H1 (cell line): ENCODE data around the gene SRSF9. TPM values are rescaled to one million over a fixed set of nuclear protein-coding genes. Genes with fewer than 3 reads are reported as not detected.

ENCODE experiments used
- CTCF ChIA-PET: fragments of 300-600 bp; sonication (Branson Sonifier 250); formaldehyde crosslinking; loops from one replicate; lab custom pipeline; 2021; ENCODE audit not compliant: partially characterized antibody; lab: Charles Lee
- POLR2A ChIA-PET: fragments of 300-600 bp; sonication (Branson Sonifier 250); formaldehyde crosslinking; loops from one replicate; lab custom pipeline; 2021; ENCODE audit warnings: inconsistent platforms; ENCODE audit not compliant: partially characterized antibody; lab: Charles Lee
- DNase-seq, 2 experiments: peaks; one replicate each; pipeline versions ENCODE4 v3.0.0 to v3.0.0-alpha.2; 2010 to 2022; ENCODE audit warnings: low spot score in 2 of 2, low read depth in 1 of 2, mixed read lengths in 1 of 2
- FAIRE-seq: peaks from 2 replicates; lab custom pipeline; 2011; peaks lifted over from hg19 to GRCh38; lab: Jason Lieb, UNC
- H2AFZ ChIP-seq: 2 replicates; pipeline ENCODE4 v1.8.1; 2012; ENCODE audit warnings: low read length, inconsistent platforms
- H2AK5ac ChIP-seq: 2 replicates; pipeline ENCODE4 v1.6.1; 2013; ENCODE audit warnings: low read depth, low read length
- H2BK120ac ChIP-seq: replicated peaks from 2 replicates; pipeline ENCODE3; 2013; ENCODE audit warnings: low read depth, low read length, inconsistent platforms
- H2BK12ac ChIP-seq: 2 replicates; pipeline ENCODE4 v1.6.1; 2013; ENCODE audit warnings: low read depth, low read length
- H2BK15ac ChIP-seq: 2 replicates; pipeline ENCODE4 v1.6.1; 2013; ENCODE audit warnings: low read length
- H2BK20ac ChIP-seq: 2 replicates; pipeline ENCODE4 v1.6.1; 2013; ENCODE audit warnings: low read length
- H2BK5ac ChIP-seq: 2 replicates; pipeline ENCODE4 v1.6.1; 2013; ENCODE audit warnings: low read depth, low read length
- H3K14ac ChIP-seq: 2 replicates; pipeline ENCODE4 v1.6.1; 2013; ENCODE audit warnings: inconsistent platforms; ENCODE audit not compliant: insufficient read length
- H3K18ac ChIP-seq: 2 replicates; pipeline ENCODE4 v1.6.1; 2013; ENCODE audit warnings: low read length; ENCODE audit errors: extremely low read depth
- H3K23ac ChIP-seq: 2 replicates; pipeline ENCODE4 v1.6.1; 2013; ENCODE audit warnings: inconsistent platforms; ENCODE audit not compliant: insufficient read length
- H3K23me2 ChIP-seq: 2 replicates; pipeline ENCODE4 v1.6.1; 2013; ENCODE audit warnings: low read depth, low read length
- H3K27ac ChIP-seq: 2 replicates; pipeline ENCODE4 v1.6.1; 2011; ENCODE audit warnings: low read depth, low read length, inconsistent platforms
- H3K27me3 ChIP-seq, 4 experiments: replicated peaks in 1 of 4; 1 replicate in 1 of 4; 2 replicates in 3 of 4; pipeline versions ENCODE4 v1.6.1 to v1.8.1; 2011 to 2013; ENCODE audit warnings: low read length in 3 of 4, mild to moderate bottlenecking in 3 of 4, inconsistent platforms in 2 of 4, mixed read lengths in 2 of 4, moderate library complexity in 1 of 4; ENCODE audit not compliant: control insufficient read depth in 3 of 4, insufficient read depth in 3 of 4; ENCODE audit errors: extremely low read depth in 1 of 4
- H3K36me3 ChIP-seq, 4 experiments: 2 replicates each; pipeline versions ENCODE4 v1.6.1 to v1.8.1; 2011 to 2013; ENCODE audit warnings: mild to moderate bottlenecking in 4 of 4, low read length in 3 of 4, moderate library complexity in 2 of 4, control low read depth in 1 of 4, inconsistent platforms in 1 of 4; ENCODE audit not compliant: insufficient read depth in 4 of 4, control insufficient read depth in 2 of 4
- H3K4ac ChIP-seq: replicated peaks from 2 replicates; pipeline ENCODE3; 2013; ENCODE audit warnings: low read length, low read depth, mixed read lengths, inconsistent platforms; ENCODE audit not compliant: insufficient read length
- H3K4me1 ChIP-seq, 4 experiments: replicated peaks in 1 of 4; 1 replicate in 1 of 4; 2 replicates in 3 of 4; pipeline versions ENCODE4 v1.6.1 to v1.8.1; 2011 to 2013; ENCODE audit warnings: low read length in 3 of 4, inconsistent platforms in 2 of 4, mixed read lengths in 1 of 4; ENCODE audit not compliant: insufficient read depth in 4 of 4, control insufficient read depth in 3 of 4
- H3K4me2 ChIP-seq, 2 experiments: 2 replicates each; pipeline versions ENCODE4 v1.6.1 to v1.8.1; 2011 to 2013; ENCODE audit warnings: low read depth in 2 of 2, low read length in 2 of 2, control low read depth in 1 of 2, inconsistent platforms in 1 of 2, mild to moderate bottlenecking in 1 of 2; ENCODE audit not compliant: insufficient read depth in 1 of 2
- H3K4me3 ChIP-seq, 4 experiments: fragments of 200-600, 300-600 bp in 1 of 4; sonication (generic), shearing (Covaris generic), sonication (Bioruptor Twin) in 1 of 4; 2 replicates each; pipeline versions ENCODE4 v1.5.1 to v1.8.1; 2011 to 2016; ENCODE audit warnings: low read length in 4 of 4, low read depth in 3 of 4, control low read depth in 2 of 4, inconsistent platforms in 2 of 4, mild to moderate bottlenecking in 2 of 4, mixed read lengths in 1 of 4, moderate library complexity in 1 of 4; ENCODE audit not compliant: insufficient read depth in 2 of 4; ENCODE audit errors: extremely low read depth in 1 of 4
- H3K56ac ChIP-seq: replicated peaks from 2 replicates; pipeline ENCODE3; 2013; ENCODE audit warnings: low read depth, mild to moderate bottlenecking, mixed read lengths, low read length, inconsistent platforms; ENCODE audit not compliant: insufficient read length
- H3K79me1 ChIP-seq: 2 replicates; pipeline ENCODE4 v1.6.1; 2013; ENCODE audit warnings: low read depth, low read length, control low read depth
- H3K79me2 ChIP-seq, 2 experiments: 2 replicates each; pipeline versions ENCODE4 v1.6.1 to v1.8.1; 2012 to 2013; ENCODE audit warnings: low read length in 2 of 2, mild to moderate bottlenecking in 2 of 2, inconsistent platforms in 1 of 2; ENCODE audit not compliant: insufficient read depth in 2 of 2, control insufficient read depth in 1 of 2
- H3K9ac ChIP-seq, 4 experiments: replicated peaks in 1 of 4; 1 replicate in 1 of 4; 2 replicates in 3 of 4; pipeline versions ENCODE4 v1.6.1 to v1.8.1; 2011 to 2013; ENCODE audit warnings: low read depth in 3 of 4, low read length in 3 of 4, control low read depth in 2 of 4, mild to moderate bottlenecking in 2 of 4, moderate library complexity in 2 of 4, inconsistent platforms in 1 of 4; ENCODE audit errors: extremely low read depth in 1 of 4
- H3K9me3 ChIP-seq, 2 experiments: 2 replicates each; pipeline versions ENCODE4 v1.6.1 to v1.8.1; 2012 to 2013; ENCODE audit warnings: mild to moderate bottlenecking in 2 of 2, moderate library complexity in 2 of 2, control low read depth in 1 of 2, inconsistent platforms in 1 of 2, low read depth in 1 of 2, low read length in 1 of 2, mixed read lengths in 1 of 2; ENCODE audit not compliant: insufficient read depth in 2 of 2
- H4K20me1 ChIP-seq, 2 experiments: replicated peaks in 1 of 2; 2 replicates each; pipeline versions ENCODE3 to v1.8.1; 2011 to 2013; ENCODE audit warnings: inconsistent platforms in 2 of 2, low read length in 2 of 2, mild to moderate bottlenecking in 1 of 2; ENCODE audit not compliant: insufficient read depth in 2 of 2, control insufficient read depth in 1 of 2
- H4K5ac ChIP-seq: 2 replicates; pipeline ENCODE4 v1.6.1; 2013; ENCODE audit warnings: low read length, low read depth, mixed read lengths, inconsistent platforms; ENCODE audit not compliant: insufficient read length
- H4K8ac ChIP-seq: 2 replicates; pipeline ENCODE4 v1.8.0; 2013; ENCODE audit warnings: mild to moderate bottlenecking, moderate library complexity, low read length, inconsistent platforms; ENCODE audit not compliant: insufficient read depth; ENCODE audit errors: extremely low read depth
- H4K91ac ChIP-seq: replicated peaks from 2 replicates; pipeline ENCODE3; 2013; ENCODE audit warnings: low read length, mixed read lengths, inconsistent platforms; ENCODE audit not compliant: insufficient read length
- CBX5 ChIP-seq: fragments of 300-800, 300-1000 bp; sonication (generic); IDR thresholded peaks from 2 replicates; pipeline ENCODE4 v1.7.1; 2016; ENCODE audit warnings: antibody characterized with exemption, low read length, low read depth
- CEBPB ChIP-seq: IDR thresholded peaks from 2 replicates; pipeline ENCODE4 v1.6.1; 2012; ENCODE audit warnings: low read depth, low read length
- KDM4A ChIP-seq: IDR thresholded peaks from one replicate; pipeline ENCODE4 v1.7.1; 2012; ENCODE audit warnings: low read depth, mild to moderate bottlenecking, moderate library complexity, low read length, inconsistent platforms; ENCODE audit not compliant: severe bottlenecking
- POLR2AphosphoS5 ChIP-seq: IDR thresholded peaks from 2 replicates; pipeline ENCODE4 v1.6.1; 2011; ENCODE audit warnings: low read depth, low read length
- SP1 ChIP-seq: IDR thresholded peaks from 2 replicates; pipeline ENCODE4 v1.6.1; 2011; ENCODE audit warnings: low read depth, low read length
- WGBS, 2 experiments: shearing (Covaris generic) in 1 of 2; methylation state at CpG; one replicate each; pipeline versions ENCODE4 v1.1.6 to v1.1.7; 2013 to 2015; ENCODE audit warnings: low lambda C conversion rate in 2 of 2, mixed read lengths in 2 of 2, inconsistent platforms in 1 of 2, low coverage in 1 of 2, missing lambda C conversion rate in 1 of 2; ENCODE audit not compliant: insufficient replicate concordance in 2 of 2, insufficient coverage in 1 of 2, insufficient read length in 1 of 2; ENCODE audit errors: extremely low coverage in 1 of 2, missing lambda C conversion rate in 1 of 2; 5-methylcytosine and 5-hydroxymethylcytosine counted together
- polyA plus RNA-seq, 7 experiments: library from polyadenylated mRNA; depleted of rRNA in 3 of 7; stranded (reverse) in 5 of 7; unstranded in 2 of 7; fragments of >200 nt in 5 of 7; fragments of 200-250 nt in 2 of 7; gene quantifications; 1 replicate in 5 of 7; 2 replicates in 1 of 7; 4 replicates in 1 of 7; pipeline versions ENCODE4 v1.2.1 to v1.2.3, GENCODE V29; 2011 to 2013; ENCODE audit warnings: missing spikeins in 2 of 7, mixed read lengths in 2 of 7
- total RNA-seq: library from RNA; stranded (reverse); fragmentation: NEBNext Ultra II Directional; extraction: Animal tissue kit (Norgen Biotek cat#: 25700); gene quantifications from 2 replicates; pipeline ENCODE4 v1.2.1, GENCODE V29; 2021
- TF ChIP-seq, protein P1 (sequence below): IDR thresholded peaks from 2 replicates; pipeline ENCODE4 v1.6.1; 2012; ENCODE audit warnings: inconsistent platforms

The SRSF9 gene
- total and polyA plus RNA-seq, 2 of the 8 experiments (the other 6 are each of a cell fraction or from before 2014, with no cell fraction given) = 172 to 304 TPM

DNA sequence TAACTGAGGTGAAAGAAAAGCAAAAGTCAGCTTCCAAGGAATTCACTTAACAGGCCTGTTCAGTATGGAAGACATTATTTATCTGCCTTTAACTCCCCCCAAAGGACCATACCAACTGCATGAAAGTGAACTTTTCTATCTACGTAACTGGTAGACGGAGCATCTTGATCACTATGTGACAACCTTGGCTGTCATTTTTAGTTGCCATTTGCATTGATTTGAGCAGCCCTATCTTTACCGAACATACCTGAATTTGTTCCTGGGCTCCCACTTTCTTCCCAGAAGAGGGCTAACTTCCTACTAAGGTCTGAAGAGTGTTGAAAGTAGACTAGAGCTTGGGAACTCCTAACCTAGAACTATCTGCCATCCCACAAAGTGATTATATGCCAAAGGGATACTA is 9.4 kb downstream of the SRSF9 start:
- Histone ChIP-seq H3K4ac (no peak overlapping the region), H3K4me1 (no peaks in the 10 kb centered on the region; a peak in 1 of 7 replicates), H4K8ac (no peak overlapping the region), H4K5ac (no peak overlapping the region), H3K14ac (no peak overlapping the region), H3K9ac (no peak overlapping the region), H3K79me1 (peaks cover 3% of the 10 kb centered on the region), H2BK12ac (no peak overlapping the region), H3K4me3 (no peak overlapping the region), H2BK15ac (no peak overlapping the region), H2BK120ac (no peak overlapping the region), H3K18ac (no peak overlapping the region), H3K23me2 (no peaks in the 10 kb centered on the region), H4K20me1 (peaks cover 7 to 9% of the 10 kb centered on the region in 2 experiments), H3K9me3 (no peaks in the 10 kb centered on the region)
- no peak for FAIRE-seq
- TF ChIP-seq KDM4A (no peak), CEBPB (no peak), SP1 (no peak), CBX5 (no peak), POLR2AphosphoS5 (peak; percentile 44)
- TF ChIP-seq, protein P1, sequence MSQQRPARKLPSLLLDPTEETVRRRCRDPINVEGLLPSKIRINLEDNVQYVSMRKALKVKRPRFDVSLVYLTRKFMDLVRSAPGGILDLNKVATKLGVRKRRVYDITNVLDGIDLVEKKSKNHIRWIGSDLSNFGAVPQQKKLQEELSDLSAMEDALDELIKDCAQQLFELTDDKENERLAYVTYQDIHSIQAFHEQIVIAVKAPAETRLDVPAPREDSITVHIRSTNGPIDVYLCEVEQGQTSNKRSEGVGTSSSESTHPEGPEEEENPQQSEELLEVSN = no peak
- TF ChIP-seq, all 59 proteins: peak for 1
- Histone ChIP-seq H3K23ac (no peak overlapping the region), H3K56ac (no peak overlapping the region), H4K91ac (no peak overlapping the region), H2AK5ac (no peak overlapping the region), H2BK20ac (no peak overlapping the region), H2AFZ (no peak overlapping the region), H2BK5ac (no peak overlapping the region), H3K27ac (no peak overlapping the region), H3K4me2 (no peak overlapping the region), H3K79me2 (peaks cover 0 to 10% of the 10 kb centered on the region in 2 experiments; a peak in 2 of 4 replicates), H3K27me3 (no peaks in the 10 kb centered on the region), H3K36me3 (peaks cover 49 to 92% (median 75%) of the 10 kb centered on the region in 4 experiments)
- no peak for DNase-seq
- ChIA-PET CTCF (interaction anchor here (1.4 to 11.4 kb wide), 6 partner anchors 6 to 232 kb away, joined by 4 to 152 read pairs (median 7); partner anchors contain the start of genes COX6A1 and SRSF9), POLR2A (interaction anchor here (0.7 to 19.6 kb wide), 8 partner anchors 7 to 134 kb away, joined by 3 to 365 read pairs (median 4); partner anchors contain the start of genes COX6A1, DYNLL1, GATC and SRSF9)
- WGBS, 2 experiments = 91% methylated on average over 3 of the region's 3 CpGs; no CpG with 5 or more reads in 1 of the 2 experiments
